Aorta (tissue), 5 donors: ENCODE measurements around the gene MRGPRF. TPM values are rescaled to one million over a fixed set of nuclear protein-coding genes. Genes with fewer than 3 reads are reported as not detected.
"Not testable (repeated sequence)": the region's sequence is repeated elsewhere in the genome, so short reads cannot be mapped to it uniquely, and the experiment has no call there.

Experiments
- ATAC-seq: fragments of 200-7000 bp; cut with Tn5 transposase; one replicate; pipeline ENCODE4 v1.9.1; 2022; ENCODE audit warnings: moderate library complexity; ENCODE audit not compliant: low FRiP score
- DNase-seq, 2 donors: peaks; one replicate each; pipeline ENCODE4 v3.0.0-alpha.2; 2020
- H3K27ac ChIP-seq, 2 donors: one replicate each; pipeline ENCODE4 v1.5.1; 2013; ENCODE audit warnings: low read length in 2 of 2, mild to moderate bottlenecking in 2 of 2, moderate library complexity in 2 of 2, control low read depth in 1 of 2, inconsistent platforms in 1 of 2, low read depth in 1 of 2
- H3K27me3 ChIP-seq, 2 donors: one replicate each; pipeline ENCODE4 v1.6.1; 2013; ENCODE audit warnings: control low read depth in 1 of 2, low read length in 1 of 2, mild to moderate bottlenecking in 1 of 2, moderate library complexity in 1 of 2; ENCODE audit not compliant: insufficient read depth in 2 of 2, control insufficient read depth in 1 of 2
- H3K36me3 ChIP-seq, 2 donors: one replicate each; pipeline ENCODE4 v1.6.1; 2013; ENCODE audit warnings: control low read depth in 1 of 2, low read length in 1 of 2, mild to moderate bottlenecking in 1 of 2; ENCODE audit not compliant: insufficient read depth in 2 of 2, control insufficient read depth in 1 of 2
- H3K4me1 ChIP-seq, 2 donors: one replicate each; pipeline ENCODE4 v1.6.1; 2013; ENCODE audit warnings: low read length in 2 of 2, control low read depth in 1 of 2, mild to moderate bottlenecking in 1 of 2, moderate library complexity in 1 of 2; ENCODE audit not compliant: insufficient read depth in 2 of 2, control insufficient read depth in 1 of 2
- H3K4me3 ChIP-seq, 2 donors: one replicate each; pipeline ENCODE4 v1.5.1; 2013; ENCODE audit warnings: low read length in 2 of 2, control low read depth in 1 of 2, mild to moderate bottlenecking in 1 of 2
- H3K9me3 ChIP-seq: one replicate; pipeline ENCODE4 v1.6.1; 2013; ENCODE audit warnings: mild to moderate bottlenecking, low read length; ENCODE audit not compliant: control insufficient read depth
- WGBS, 2 donors: extraction: QIAGEN DNeasy Blood & Tissue Kit; methylation state at CpG; one replicate each; pipeline ENCODE4 v1.1.7; 2013; 5-methylcytosine and 5-hydroxymethylcytosine counted together
- intact Hi-C, 2 donors: fragments of 100-400 bp; cut with DNase I; formaldehyde crosslinking; loops; one replicate each; pipeline versions ENCODE4 v1.14.2 to v1.15.0; 2022
- polyA plus RNA-seq, 2 donors: library from polyadenylated mRNA; stranded (reverse); fragments of 200-250 nt; gene quantifications; one replicate each; pipeline ENCODE4 v1.2.3, GENCODE V29; 2013
- total RNA-seq, 2 donors: library from RNA; stranded (reverse); fragmentation: NEBNext Ultra II Directional; extraction: Animal tissue kit (Norgen Biotek cat#: 25700); gene quantifications; one replicate each; pipeline ENCODE4 v1.2.1, GENCODE V29; 2021
- donor health status: healthy with polysubstance abuse.
- donor health status: Bipolar disorder and iron deficiency.
- donor health status: DM: no; HTN: no; CAD: no.
- donor health status: DM: no; HTN: no; CAD: no.
- donor health status: DM: yes; HTN: yes; CAD: no.

MRGPRF gene
- total and polyA plus RNA-seq, 4 donors: 26.4 to 130 (median 91.8) TPM

DNA sequence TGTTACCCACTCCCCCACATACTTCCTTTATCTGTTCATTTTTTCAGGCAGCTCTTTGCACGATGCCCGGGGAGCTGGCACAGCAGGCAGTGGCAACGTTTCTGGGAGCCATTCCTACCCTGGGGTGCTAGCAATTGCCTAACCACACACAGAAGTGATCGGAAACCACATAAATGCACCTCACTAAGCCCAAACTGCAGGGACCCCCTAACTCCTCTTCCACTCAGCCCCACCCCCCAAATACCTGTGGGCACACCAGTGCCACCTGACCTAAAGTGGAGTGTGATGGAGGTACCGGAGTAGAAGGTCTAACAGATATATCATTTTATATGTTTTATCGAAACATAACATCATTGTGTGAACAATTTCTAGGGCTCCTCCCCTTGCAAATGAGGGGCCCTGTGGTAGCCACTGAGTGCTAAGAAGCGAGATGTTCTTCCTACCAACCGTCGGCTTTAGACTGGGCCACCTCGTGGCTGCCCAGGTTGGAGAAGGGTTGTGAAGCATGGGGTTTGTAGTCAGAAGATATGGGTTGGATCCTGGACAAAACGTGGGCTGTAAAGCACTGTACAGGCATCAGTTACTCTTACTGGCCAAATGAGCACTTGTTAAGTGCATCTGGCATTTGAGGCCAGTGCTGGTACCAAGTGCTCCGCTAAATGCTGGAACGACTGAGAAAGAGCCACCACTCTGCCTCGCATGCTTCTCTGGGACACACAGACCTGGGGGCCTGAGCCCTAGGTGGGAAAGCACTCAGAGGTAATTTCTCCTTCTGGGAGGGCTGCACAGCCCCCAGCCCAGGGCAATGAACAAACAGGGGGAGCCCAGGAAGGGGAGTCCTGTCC is 35.0 kb downstream of the MRGPRF start:
- Histone ChIP-seq H3K36me3 (no peaks in the 10 kb centered on the region), H3K4me1 (no peaks in the 10 kb centered on the region), H3K4me3 (no peak overlapping the region), H3K27me3 (no peaks in the 10 kb centered on the region), H3K27ac (no peak overlapping the region), H3K9me3 (no peaks in the 10 kb centered on the region)
- ATAC-seq (no peak), DNase-seq (peak in 1 of 2 donors; percentile 13)
- 65 to 69% methylated on average over 14 of the region's 14 CpGs for WGBS, 2 donors
- intact Hi-C loops: no loop called here

DNA sequence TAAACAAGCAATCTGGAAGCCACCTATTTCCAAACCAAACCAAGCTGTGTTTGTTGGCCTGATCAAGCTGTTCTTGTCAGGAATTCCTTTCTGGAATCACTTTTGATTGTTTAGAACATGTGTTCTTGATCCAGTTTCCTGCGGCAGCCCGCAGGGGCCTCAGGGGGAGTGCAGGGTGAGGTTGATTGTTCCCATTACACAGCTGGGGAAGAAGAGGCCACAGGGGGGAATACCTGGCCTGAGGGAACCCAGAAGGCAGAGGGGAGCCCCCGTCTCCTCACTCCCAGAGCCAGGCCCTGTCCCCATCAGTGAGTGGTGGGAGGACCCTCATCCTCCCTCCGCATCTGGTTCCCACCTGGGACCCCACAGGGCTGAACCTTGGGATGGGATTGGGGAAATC is 36.5 kb downstream of the MRGPRF start:
- peak in 1 of 2 donors; percentile 30 for DNase-seq
- Histone ChIP-seq H3K4me1 (no peaks in the 10 kb centered on the region), H3K36me3 (no peaks in the 10 kb centered on the region), H3K27me3 (no peaks in the 10 kb centered on the region), H3K9me3 (no peaks in the 10 kb centered on the region), H3K4me3 (no peak overlapping the region), H3K27ac (no peak overlapping the region)
- WGBS, 2 donors: 48 to 49% methylated on average over 4 of the region's 4 CpGs
- intact Hi-C loops: no loop called here
- no peak for ATAC-seq

DNA sequence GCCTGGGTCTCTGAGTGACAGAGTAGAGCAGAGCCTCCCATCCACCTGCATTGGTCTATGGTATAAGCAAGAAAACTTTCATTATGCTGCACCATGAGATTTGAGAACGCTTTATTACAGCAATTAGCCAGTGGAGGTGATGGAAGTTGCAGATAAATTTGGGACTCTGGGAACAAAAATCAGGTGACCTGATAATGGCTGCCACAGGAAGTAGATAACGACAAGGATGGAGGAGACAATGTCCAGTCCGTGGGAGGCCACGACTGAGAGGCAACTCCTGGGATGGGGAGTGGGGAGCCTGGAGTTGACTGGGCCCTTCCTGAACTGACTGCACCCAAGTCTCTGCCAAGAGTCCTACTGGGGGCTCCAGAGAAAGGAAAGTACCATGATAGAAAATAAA is 37.0 kb downstream of the MRGPRF start:
- intact Hi-C loops: no loop called here
- Histone ChIP-seq H3K4me3 (no peak overlapping the region), H3K27ac (no peak overlapping the region), H3K4me1 (no peaks in the 10 kb centered on the region), H3K9me3 (no peaks in the 10 kb centered on the region), H3K27me3 (no peaks in the 10 kb centered on the region), H3K36me3 (no peaks in the 10 kb centered on the region)
- ATAC-seq (no peak), DNase-seq (peak in 1 of 2 donors; percentile 37)
- 36 to 72% methylated on average over 4 of the region's 4 CpGs for WGBS, 2 donors

DNA sequence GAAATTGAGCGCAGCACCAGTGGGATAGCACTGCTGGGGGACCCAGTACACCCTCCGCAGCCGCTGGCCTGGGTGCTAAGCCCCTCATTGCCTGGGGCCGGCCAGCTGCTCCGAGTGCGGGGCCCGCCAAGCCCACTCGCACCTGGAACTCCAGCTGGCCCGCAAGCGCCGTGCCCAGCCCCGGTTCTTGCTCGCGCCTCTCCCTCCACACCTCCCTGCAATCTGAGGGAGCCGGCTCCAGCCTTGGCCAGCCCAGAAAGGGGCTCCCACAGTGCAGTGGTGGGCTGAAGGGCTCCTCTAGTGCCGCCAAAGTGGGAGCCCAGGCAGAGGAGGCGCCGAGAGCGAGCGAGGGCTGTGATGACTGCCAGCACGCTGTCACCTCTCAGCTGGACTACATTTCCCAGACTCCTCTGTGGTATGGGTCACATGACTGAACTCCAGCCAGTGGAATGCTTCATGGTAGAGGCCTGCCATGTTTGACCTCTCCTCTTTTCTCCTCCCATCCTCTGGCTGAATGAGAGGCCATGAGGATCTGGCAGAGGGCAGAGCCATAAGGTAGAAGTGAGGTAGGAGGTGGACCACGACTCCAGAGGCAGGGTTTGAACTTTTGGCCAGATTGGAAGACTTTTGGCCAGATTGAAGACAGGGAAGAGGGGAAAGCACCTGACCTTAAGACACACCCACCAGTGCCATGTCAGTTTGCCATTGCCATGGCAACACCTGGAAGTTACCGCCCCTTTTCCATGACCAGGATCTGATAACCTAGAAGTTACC is 38.4 kb downstream of the MRGPRF start:
- intact Hi-C loops: no loop called here
- WGBS, 2 donors: 92 to 95% methylated on average over 23 of the region's 23 CpGs
- ATAC-seq: no peak

DNA sequence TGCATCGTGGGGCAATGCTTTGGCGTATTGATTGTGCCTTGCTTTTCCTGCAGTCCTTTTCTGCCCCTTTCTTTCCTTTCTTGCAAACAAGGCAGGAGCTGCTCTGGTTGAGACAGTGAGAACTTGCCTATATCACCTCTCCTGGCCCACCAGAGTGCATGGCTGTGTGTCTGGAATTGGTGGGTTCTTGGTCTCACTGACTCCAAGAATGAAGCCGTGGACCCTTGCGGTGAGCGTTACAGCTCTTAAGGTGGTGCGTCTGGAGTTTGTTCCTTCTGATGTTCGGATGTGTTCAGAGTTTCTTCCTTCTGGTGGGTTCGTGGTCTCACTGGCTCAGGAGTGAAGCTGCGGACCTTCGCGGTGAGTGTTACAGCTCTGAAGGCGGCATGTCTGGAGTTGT is 39.3 kb downstream of the MRGPRF start:
- H3K36me3 ChIP-seq, H3K27me3 ChIP-seq, intact Hi-C loops, H3K4me3 ChIP-seq, ATAC-seq, H3K9me3 ChIP-seq, H3K4me1 ChIP-seq, H3K27ac ChIP-seq: not testable (repeated sequence)
- peak in 1 of 2 donors; percentile 13 for DNase-seq
- WGBS, 2 donors: 94 to 95% methylated on average over 12 of the region's 12 CpGs

More for the DNA sequence above, 38.4 kb downstream of the MRGPRF start:
- no peak overlapping the region for H3K27ac ChIP-seq
- H3K27me3 ChIP-seq: no peaks in the 10 kb centered on the region
- DNase-seq: peak in 1 of 2 donors; percentile 41
- no peak overlapping the region for H3K4me3 ChIP-seq
- H3K4me1 ChIP-seq: no peaks in the 10 kb centered on the region
- no peaks in the 10 kb centered on the region for H3K9me3 ChIP-seq
- H3K36me3 ChIP-seq: no peaks in the 10 kb centered on the region

DNA sequence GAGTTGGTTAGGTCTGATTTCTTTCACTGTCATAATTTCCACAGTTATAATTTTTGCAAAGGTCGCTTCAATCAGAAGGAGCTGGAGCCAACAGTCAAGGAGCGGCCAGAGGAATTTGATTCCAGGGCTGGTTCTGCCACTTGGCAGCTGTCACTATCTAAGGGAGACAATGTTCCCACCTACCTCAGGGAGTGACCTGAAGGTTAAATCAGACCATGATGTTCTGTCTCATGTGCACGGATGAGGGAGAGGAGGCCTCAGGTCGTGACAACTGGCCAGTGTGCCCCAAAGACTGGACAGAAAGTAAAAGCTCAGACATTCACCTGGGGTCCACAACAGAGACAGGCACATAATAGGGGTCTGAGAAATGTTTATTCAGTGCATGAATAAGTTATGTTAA is 39.8 kb downstream of the MRGPRF start:
- 59 to 62% methylated on average over 4 of the region's 4 CpGs for WGBS, 2 donors
- no peaks in the 10 kb centered on the region for H3K9me3 ChIP-seq
- H3K27ac ChIP-seq: no peak overlapping the region
- ATAC-seq: no peak
- no peaks in the 10 kb centered on the region for H3K27me3 ChIP-seq
- H3K4me3 ChIP-seq: no peak overlapping the region
- H3K4me1 ChIP-seq: no peaks in the 10 kb centered on the region
- intact Hi-C loops: no loop called here
- peak in 1 of 2 donors; percentile 31 for DNase-seq
- no peaks in the 10 kb centered on the region for H3K36me3 ChIP-seq

DNA sequence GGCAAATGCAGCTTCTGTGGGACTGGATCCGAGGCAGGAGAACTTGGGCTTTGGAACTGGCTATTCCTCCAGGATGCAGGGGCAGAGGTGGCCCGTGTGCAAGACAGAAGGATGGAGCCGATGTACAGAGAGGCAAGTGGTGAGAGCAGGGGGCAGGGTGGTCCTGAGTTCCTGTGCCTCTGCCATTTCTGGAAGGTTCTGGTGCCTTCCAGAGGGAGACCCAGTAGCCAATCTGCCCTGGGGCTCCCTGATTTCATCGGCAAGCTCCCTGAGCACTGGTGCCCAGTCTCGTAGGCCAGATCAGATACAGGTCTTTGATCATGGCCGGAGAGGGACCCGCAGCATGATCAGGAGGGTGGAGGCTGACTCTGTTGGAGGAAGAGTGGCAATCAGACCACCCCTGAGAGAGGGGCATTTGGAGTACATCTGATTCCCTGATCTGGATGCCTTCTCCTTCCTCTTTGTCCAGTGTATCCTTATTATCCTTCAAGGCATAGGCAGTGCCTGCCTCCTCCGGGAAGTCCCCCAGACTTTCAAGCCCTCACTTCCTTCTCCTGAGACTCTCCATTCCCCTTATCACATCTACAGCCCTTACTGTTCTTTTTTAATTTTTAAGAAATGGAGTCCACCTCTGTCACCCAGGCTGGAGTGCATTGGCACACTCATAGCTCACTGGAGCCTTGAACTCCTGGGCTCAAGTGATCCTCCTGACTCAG is 42.0 kb downstream of the MRGPRF start:
- 87 to 88% methylated on average over 8 of the region's 8 CpGs for WGBS, 2 donors
- no peaks in the 10 kb centered on the region for H3K9me3 ChIP-seq

DNA sequence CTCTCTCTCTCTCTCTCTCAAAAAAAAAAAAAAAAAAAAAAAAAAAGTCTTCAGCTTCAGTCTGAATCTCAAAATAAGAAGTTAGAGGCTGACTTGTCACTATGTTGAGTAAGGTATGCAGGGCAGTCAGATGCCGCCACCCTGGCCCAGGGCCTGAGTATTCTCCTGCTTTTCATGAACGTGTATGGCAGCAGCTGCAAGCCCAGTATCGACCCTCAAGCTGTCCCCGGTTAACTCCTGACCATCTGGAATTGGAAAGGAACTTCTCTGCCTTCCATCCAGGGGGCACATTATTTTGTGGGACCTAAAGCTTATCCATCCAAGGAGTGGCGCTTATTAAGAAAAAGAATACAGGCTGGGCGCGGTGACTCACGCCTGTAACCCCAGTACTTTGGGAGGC is 43.7 kb downstream of the MRGPRF start:
- no peaks in the 10 kb centered on the region for H3K27me3 ChIP-seq
- intact Hi-C loops: no loop called here
- WGBS, 2 donors: 68 to 70% methylated on average over 8 of the region's 8 CpGs
- H3K9me3 ChIP-seq: no peaks in the 10 kb centered on the region
- no peak overlapping the region for H3K27ac ChIP-seq
- H3K4me1 ChIP-seq: no peaks in the 10 kb centered on the region
- H3K4me3 ChIP-seq: no peak overlapping the region
- DNase-seq: peak in 1 of 2 donors; percentile 31
- no peak for ATAC-seq
- no peaks in the 10 kb centered on the region for H3K36me3 ChIP-seq

More for the DNA sequence above, 42.0 kb downstream of the MRGPRF start:
- no peak overlapping the region for H3K27ac ChIP-seq
- H3K4me3 ChIP-seq: no peak overlapping the region
- intact Hi-C loops: no loop called here
- no peaks in the 10 kb centered on the region for H3K4me1 ChIP-seq
- no peaks in the 10 kb centered on the region for H3K36me3 ChIP-seq
- H3K27me3 ChIP-seq: no peaks in the 10 kb centered on the region
- no peak for ATAC-seq
- peak; percentile 17 to 28 for DNase-seq
